GM12892 (cell line): ENCODE data around the gene FAM25A. TPM values are rescaled to one million over a fixed set of nuclear protein-coding genes. Genes with fewer than 3 reads are reported as not detected.
"Not testable (repeated sequence)": the region's sequence is repeated elsewhere in the genome, so short reads cannot be mapped to it uniquely, and the experiment has no call there.

Experiments
- DNase-seq: peaks from one replicate; pipeline ENCODE4 v3.0.0; 2011; ENCODE audit not compliant: insufficient read length
- FAIRE-seq: peaks from 2 replicates; lab custom pipeline; 2011; peaks lifted over from hg19 to GRCh38; lab: Jason Lieb, UNC
- POLR2A ChIP-seq: IDR thresholded peaks from 2 replicates; pipeline ENCODE4 v1.6.1; 2011; ENCODE audit warnings: low read depth, low read length, control low read depth
- POLR2AphosphoS5 ChIP-seq: IDR thresholded peaks from 2 replicates; pipeline ENCODE4 v1.6.1; 2011; ENCODE audit warnings: low read depth, low read length, control low read depth
- TAF1 ChIP-seq: IDR thresholded peaks from 2 replicates; pipeline ENCODE4 v1.6.1; 2011; ENCODE audit warnings: low read depth, mild to moderate bottlenecking, control low read depth, low read length, borderline replicate concordance
- polyA plus RNA-seq: library from polyadenylated mRNA; unstranded; fragments of >200 nt; gene quantifications from one replicate; pipeline ENCODE4 v1.2.1, GENCODE V29; 2012; ENCODE audit warnings: missing spikeins, inconsistent platforms; ENCODE audit not compliant: missing spikeins

FAM25A gene
- not detected for polyA plus RNA-seq

GRCh38 chr10:87020056-87020455 is at the start of gene FAM25A:
Gene FAM25A, plus strand, starts transcription at chr10:87020294. Its CDS starts 31 bp downstream, at chr10:87020325.
- DNase-seq, FAIRE-seq: not testable (repeated sequence)

DNA sequence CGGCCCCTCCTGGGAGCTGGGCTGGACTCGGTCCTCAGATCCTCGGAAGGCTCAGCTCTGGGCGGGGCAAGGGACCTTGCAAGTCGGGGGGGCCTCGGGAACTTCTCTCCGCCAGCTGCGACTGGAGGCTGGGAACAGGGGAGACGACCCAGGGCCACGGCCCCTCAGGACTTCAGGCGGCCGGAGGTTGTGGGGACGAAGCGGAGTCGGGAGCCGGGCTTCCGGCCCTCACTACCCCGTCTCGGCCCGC is 49.2 kb upstream of the FAM25A start:
- TF ChIP-seq POLR2AphosphoS5 (peak; percentile 63; the same call in 1 of the 2 replicates), POLR2A (peak; percentile 69; the same call in 1 of the 2 replicates), TAF1 (peak; percentile 10; the same call in 1 of the 2 replicates)
- DNase-seq (no peak), FAIRE-seq (peak; percentile 24)

- DNase-seq (peak; percentile 86), FAIRE-seq (peak; percentile 93)
- TF ChIP-seq POLR2AphosphoS5 (no peak), POLR2A (peak; percentile 7; the same call in 1 of the 2 replicates), TAF1 (0 out of 2 replicates have a peak, but pooled peaks have one; percentile 3)
These were observed 48.7 kb upstream of the FAM25A start for GRCh38 chr10:86971232-86971991.

DNA sequence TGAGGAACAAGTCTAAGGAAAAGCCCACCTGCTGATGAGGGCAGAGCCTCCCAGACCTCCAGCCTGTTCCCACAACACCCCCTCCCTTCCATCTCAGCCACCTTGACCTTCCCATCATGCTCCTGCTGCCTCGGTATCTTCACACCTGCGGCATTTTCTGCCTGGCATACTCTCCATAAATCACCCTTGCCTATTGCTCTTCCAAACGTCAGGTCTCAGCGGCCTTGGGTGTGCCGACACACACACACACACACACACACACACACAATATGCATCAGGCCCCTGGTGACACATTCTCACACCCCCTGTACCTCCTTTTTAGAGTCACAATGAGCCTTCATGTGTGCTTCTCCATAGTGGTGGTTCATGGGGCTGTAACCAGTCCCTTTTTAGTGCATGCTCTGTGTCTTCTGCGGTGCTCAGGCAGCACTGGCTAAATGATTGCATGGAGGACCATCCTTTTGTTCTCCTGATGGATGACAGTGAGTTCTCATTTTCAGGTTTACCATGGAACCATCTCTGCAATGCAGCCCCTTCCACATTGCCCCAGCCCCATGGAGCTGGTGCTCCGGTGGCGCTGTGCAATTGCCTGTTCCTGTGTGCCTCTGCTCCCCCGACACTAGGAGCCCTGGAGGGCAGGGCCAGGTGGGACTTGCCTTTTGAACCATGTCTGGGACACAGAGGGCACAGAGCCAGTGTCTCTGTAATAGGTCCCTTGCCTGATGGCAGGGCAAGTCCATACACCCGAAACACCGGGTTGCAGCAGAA is 47.3 kb upstream of the FAM25A start:
- no peak for FAIRE-seq
- no peak for DNase-seq
- TF ChIP-seq POLR2AphosphoS5 = no peak
- TF ChIP-seq TAF1 = no peak
- no peak for TF ChIP-seq POLR2A

- TF ChIP-seq POLR2AphosphoS5 (no peak), TAF1 (no peak), POLR2A (no peak)
- FAIRE-seq (no peak), DNase-seq (no peak)
These were observed 45.6 kb upstream of the FAM25A start for GRCh38 chr10:86974484-86974883.

- DNase-seq (no peak), FAIRE-seq (no peak)
- TF ChIP-seq POLR2AphosphoS5 (no peak), POLR2A (no peak), TAF1 (no peak)
These were observed 43.6 kb upstream of the FAM25A start for GRCh38 chr10:86976362-86977056.

GRCh38 chr10:86978457-86978856 is 41.6 kb upstream of the FAM25A start:
- not testable (repeated sequence) for FAIRE-seq, DNase-seq

DNA sequence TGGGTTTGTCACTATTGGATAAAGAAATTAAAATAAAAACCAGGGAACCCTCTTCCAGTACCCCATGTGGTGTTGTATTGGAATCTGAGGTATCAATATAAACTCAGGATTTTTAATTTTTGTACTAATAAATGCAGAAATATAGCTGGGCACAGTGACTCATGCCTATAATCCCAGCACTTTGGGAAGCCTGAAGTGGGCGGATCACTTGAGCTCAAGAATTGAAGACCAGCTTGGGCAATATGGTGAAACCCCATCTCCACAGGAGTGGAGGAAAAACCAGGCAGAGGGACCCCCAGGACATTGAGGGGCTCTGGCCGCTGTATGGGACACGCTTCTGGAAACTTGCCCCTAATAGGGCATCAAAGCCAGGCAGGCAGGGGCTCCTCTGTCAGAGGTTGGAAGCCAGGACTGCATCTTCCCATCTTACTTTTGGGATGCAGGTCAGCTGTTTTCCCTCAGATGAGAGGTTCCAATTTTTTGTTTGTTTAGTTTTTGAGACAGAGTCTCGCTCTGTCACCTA is 40.7 kb upstream of the FAM25A start:
- DNase-seq (no peak), FAIRE-seq (no peak)
- TF ChIP-seq TAF1 = no peak
- no peak for TF ChIP-seq POLR2AphosphoS5
- TF ChIP-seq POLR2A = no peak

- FAIRE-seq (no peak), DNase-seq (no peak)
- TF ChIP-seq POLR2AphosphoS5 (no peak), TAF1 (no peak), POLR2A (no peak)
These were observed 40.1 kb upstream of the FAM25A start for GRCh38 chr10:86979977-86980448.

GRCh38 chr10:86981020-86981419 is 39.1 kb upstream of the FAM25A start:
- not testable (repeated sequence) for DNase-seq, FAIRE-seq

DNA sequence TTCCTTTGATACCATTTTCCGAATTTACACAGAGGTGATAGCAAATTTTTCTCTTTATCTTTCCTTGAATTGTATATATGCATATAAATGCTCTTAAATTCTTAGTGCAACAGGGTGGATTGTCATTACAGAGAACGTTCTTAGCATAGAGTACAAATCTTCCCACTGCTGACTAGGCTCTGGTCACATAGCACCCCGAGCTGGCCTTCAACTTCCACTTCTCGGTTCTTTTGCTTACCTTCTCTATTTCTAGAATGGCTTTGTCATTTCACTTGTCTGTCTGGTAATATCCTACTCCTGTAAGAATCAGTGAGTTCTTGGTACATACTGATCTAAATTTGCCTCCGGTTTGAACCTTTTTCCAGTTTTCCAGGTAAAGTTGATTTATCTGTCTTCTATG is 38.4 kb upstream of the FAM25A start:
- FAIRE-seq (no peak), DNase-seq (no peak)
- TF ChIP-seq TAF1 (no peak), POLR2AphosphoS5 (no peak), POLR2A (no peak)

DNA sequence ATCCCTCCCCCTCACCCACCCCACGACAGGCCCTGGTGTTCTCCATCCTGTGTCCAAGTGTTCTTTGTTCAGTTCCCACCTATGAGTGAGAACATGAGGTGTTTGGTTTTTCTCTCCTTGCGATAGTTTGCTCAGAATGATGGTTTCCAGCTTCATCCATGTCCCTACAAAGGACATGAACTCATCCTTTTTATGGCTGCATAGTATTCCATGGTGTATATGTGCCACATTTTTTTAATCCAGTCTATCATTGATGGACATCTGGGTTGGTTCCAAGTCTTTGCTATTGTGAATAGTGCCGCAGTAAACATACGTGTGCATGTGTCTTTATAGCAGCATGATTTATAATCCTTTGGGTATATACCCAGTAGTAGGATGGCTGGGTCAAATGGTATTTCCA is 35.6 kb upstream of the FAM25A start:
- not testable (repeated sequence) for DNase-seq, FAIRE-seq
